Measurements from ENCODE around the gene IFNGR1. TPM values are rescaled to one million over a fixed set of nuclear protein-coding genes. Genes with fewer than 3 reads are reported as not detected.

The IFNGR1 gene
- total RNA-seq, 1 donor from 2014 or later, result 28.4 TPM

- Mint-ChIP-seq H3K9me3 (peaks cover 34% of the 10 kb centered on the region), H3K36me3 (peaks cover 10% of the 10 kb centered on the region), H3K27me3 (peaks cover 14% of the 10 kb centered on the region), H3K27ac (no peak overlapping the region), H3K4me3 (no peak overlapping the region), H3K4me1 (ENCODE audit: unreplicated experiment) (no peaks in the 10 kb centered on the region)
- TF ChIP-seq CTCF (conservative IDR thresholded peaks at IDR 0.05), result no peak
- DNase-seq (ENCODE audit: extremely low spot score, unreplicated experiment), result no peak
Observed at GRCh38 chr6:137161949-137162348, 57.2 kb downstream of the IFNGR1 start.

- no peaks in the 10 kb centered on the region for H3K4me1 Mint-ChIP-seq (ENCODE audit: unreplicated experiment)
- TF ChIP-seq CTCF (conservative IDR thresholded peaks at IDR 0.05), result no peak
- H3K4me3 Mint-ChIP-seq, result no peak overlapping the region
- DNase-seq (ENCODE audit: extremely low spot score, unreplicated experiment), result no peak
- peaks cover 10% of the 10 kb centered on the region for H3K36me3 Mint-ChIP-seq
- peaks cover 28% of the 10 kb centered on the region for H3K9me3 Mint-ChIP-seq
- H3K27me3 Mint-ChIP-seq, result peaks cover 14% of the 10 kb centered on the region
- no peak overlapping the region for H3K27ac Mint-ChIP-seq
Observed at GRCh38 chr6:137160763-137161162, 58.4 kb downstream of the IFNGR1 start.

GRCh38 chr6:137159912-137160311, 59.3 kb downstream of the IFNGR1 start:
- TF ChIP-seq CTCF (conservative IDR thresholded peaks at IDR 0.05), result no peak
- no peak overlapping the region for H3K27ac Mint-ChIP-seq
- peaks cover 14% of the 10 kb centered on the region for H3K27me3 Mint-ChIP-seq
- H3K9me3 Mint-ChIP-seq, result peaks cover 23% of the 10 kb centered on the region
- no peaks in the 10 kb centered on the region for H3K4me1 Mint-ChIP-seq (ENCODE audit: unreplicated experiment)
- peaks cover 10% of the 10 kb centered on the region for H3K36me3 Mint-ChIP-seq
- H3K4me3 Mint-ChIP-seq, result no peak overlapping the region
- no peak for DNase-seq (ENCODE audit: extremely low spot score, unreplicated experiment)

- peaks cover 3% of the 10 kb centered on the region for H3K36me3 Mint-ChIP-seq
- TF ChIP-seq CTCF (conservative IDR thresholded peaks at IDR 0.05), result no peak
- H3K4me1 Mint-ChIP-seq (ENCODE audit: unreplicated experiment), result no peaks in the 10 kb centered on the region
- no peak for DNase-seq (ENCODE audit: extremely low spot score, unreplicated experiment)
- H3K9me3 Mint-ChIP-seq, result peaks cover 6% of the 10 kb centered on the region
- H3K27ac Mint-ChIP-seq, result no peak overlapping the region
- H3K4me3 Mint-ChIP-seq, result no peak overlapping the region
- peaks cover 14% of the 10 kb centered on the region for H3K27me3 Mint-ChIP-seq
Observed at GRCh38 chr6:137157601-137158000, 61.6 kb downstream of the IFNGR1 start.

GRCh38 chr6:137156650-137157049, 62.5 kb downstream of the IFNGR1 start:
- Mint-ChIP-seq H3K27ac (no peak overlapping the region), H3K27me3 (peaks cover 14% of the 10 kb centered on the region), H3K4me3 (no peak overlapping the region), H3K36me3 (peaks cover 3% of the 10 kb centered on the region), H3K9me3 (peaks cover 6% of the 10 kb centered on the region), H3K4me1 (ENCODE audit: unreplicated experiment) (no peaks in the 10 kb centered on the region)
- no peak for DNase-seq (ENCODE audit: extremely low spot score, unreplicated experiment)
- no peak for TF ChIP-seq CTCF (conservative IDR thresholded peaks at IDR 0.05)

- no peaks in the 10 kb centered on the region for H3K4me1 Mint-ChIP-seq (ENCODE audit: unreplicated experiment)
- H3K27ac Mint-ChIP-seq, result no peak overlapping the region
- H3K4me3 Mint-ChIP-seq, result no peak overlapping the region
- peaks cover 2% of the 10 kb centered on the region for H3K9me3 Mint-ChIP-seq
- H3K27me3 Mint-ChIP-seq, result peaks cover 10% of the 10 kb centered on the region
- no peak for TF ChIP-seq CTCF (conservative IDR thresholded peaks at IDR 0.05)
- no peak for DNase-seq (ENCODE audit: extremely low spot score, unreplicated experiment)
- H3K36me3 Mint-ChIP-seq, result no peaks in the 10 kb centered on the region
Observed at GRCh38 chr6:137155830-137156229, 63.4 kb downstream of the IFNGR1 start.

All from type B pancreatic cell (in vitro differentiated cells).